GM19238 (cell line): Measurements from ENCODE around the gene NPLOC4.
"Not testable (repeated sequence)": the region's sequence is repeated elsewhere in the genome, so short reads cannot be mapped to it uniquely, and the experiment has no call there.

Source experiments
- DNase-seq: peaks from one replicate; pipeline ENCODE4 v3.0.0; 2011; ENCODE audit warnings: low spot score; ENCODE audit not compliant: insufficient read length

The NPLOC4 gene

DNA sequence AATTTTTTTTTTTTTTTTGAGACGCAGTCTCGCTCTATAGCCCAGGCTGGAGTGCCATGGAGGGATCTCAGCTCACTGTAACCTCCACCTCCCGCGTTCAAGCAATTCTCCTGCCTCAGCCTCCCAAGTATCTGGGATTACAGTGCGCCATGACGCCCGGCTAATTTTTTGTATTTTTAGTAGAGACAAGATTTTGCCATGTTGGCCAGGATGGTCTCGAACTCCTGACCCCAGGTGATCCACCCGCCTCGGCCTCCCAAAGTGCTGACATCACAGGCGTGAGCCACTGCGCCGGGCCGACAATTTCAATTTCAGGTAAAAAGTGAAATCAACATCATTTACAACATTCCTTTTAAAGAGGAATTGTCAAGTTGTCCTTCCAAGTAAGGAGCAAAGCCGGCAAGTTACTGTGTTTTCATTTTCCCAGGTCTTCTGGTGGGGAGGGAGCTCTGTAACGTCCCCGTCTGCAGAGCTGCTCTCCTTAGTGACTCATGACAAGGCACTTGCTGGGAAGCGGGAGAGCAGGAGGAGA, 873 bp downstream of the NPLOC4 start:
- DNase-seq, result no peak

- DNase-seq, result no peak
Measured at GRCh38 chr17:81635431-81635830, 1.5 kb downstream of the NPLOC4 start.

GRCh38 chr17:81631482-81631881, 5.4 kb downstream of the NPLOC4 start:
- DNase-seq, result no peak

- DNase-seq, result no peak
Measured at GRCh38 chr17:81630274-81630673, 6.6 kb downstream of the NPLOC4 start.

DNA sequence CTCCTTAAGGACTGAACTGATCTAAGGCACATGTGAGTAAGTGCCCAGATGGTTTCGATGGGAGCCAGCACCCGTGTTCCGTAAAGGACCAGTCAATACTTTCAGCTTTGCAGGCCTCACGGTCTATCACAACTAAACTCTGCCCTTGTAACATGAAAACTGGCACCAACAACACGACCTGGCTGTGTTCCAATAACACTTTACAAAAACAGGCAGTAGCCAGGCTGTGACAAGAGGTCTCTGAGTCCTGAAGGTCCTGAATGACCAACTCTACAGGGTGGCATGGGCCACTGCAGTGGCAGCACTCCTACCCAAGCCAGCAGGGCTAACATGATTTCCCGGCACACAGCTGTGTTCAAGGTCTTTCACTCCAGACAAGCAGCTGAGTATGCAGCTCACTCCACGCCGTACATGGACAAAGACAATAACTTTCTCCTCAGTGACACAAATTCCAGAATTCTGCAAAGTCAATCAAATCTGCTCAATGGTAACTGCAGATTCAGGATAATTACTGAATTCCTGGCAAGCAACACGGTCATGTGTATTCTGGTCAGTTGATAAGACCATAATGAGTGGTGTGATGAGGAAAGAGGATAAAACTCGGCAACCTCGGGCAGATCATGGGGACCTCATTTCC, 15.3 kb downstream of the NPLOC4 start:
- no peak for DNase-seq

- DNase-seq, result not testable (repeated sequence)
Measured at GRCh38 chr17:81618307-81618706, 18.6 kb downstream of the NPLOC4 start.

GRCh38 chr17:81616877-81617276, 20.0 kb downstream of the NPLOC4 start:
- DNase-seq, result no peak

- no peak for DNase-seq
Measured at GRCh38 chr17:81615401-81615930, 21.4 kb downstream of the NPLOC4 start.

- DNase-seq, result no peak
Measured at GRCh38 chr17:81612172-81612970, 24.5 kb downstream of the NPLOC4 start.

DNA sequence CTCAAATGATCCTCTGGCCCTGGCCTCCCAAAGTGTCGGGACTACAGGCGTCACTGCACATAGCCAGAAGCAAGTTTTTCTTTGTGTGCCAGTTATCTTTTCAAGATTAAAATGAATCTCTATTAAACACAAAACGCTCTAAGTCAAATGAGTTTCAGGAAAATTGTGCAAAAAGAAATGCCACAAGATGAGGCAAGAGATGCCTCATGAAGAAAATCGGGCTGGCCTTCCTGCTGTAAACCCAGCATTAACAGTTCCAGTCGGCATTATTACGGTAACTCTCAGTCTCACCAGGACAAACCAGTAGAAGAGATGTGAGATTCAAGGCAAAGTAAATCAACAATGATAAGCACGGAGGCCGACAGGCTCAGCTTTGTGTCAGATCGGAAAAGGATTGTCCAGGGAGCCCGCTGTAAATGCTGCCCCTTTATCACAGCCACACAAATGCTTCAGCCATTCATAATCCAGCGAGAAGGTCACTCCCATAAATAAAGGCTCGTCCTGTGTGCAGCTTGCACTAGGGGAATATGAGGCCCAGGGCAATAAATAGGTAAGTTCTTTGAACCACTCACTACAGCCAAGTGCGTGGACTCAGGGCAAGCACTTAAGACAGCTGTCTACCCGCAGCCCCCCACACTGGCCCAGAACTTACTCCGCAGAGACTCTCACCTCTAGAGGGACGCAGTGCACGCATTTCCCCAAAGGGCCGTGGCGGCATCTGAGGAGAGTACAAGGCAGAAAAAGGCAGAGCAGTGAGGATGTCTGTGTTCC, 27.2 kb downstream of the NPLOC4 start:
- DNase-seq, result no peak

GRCh38 chr17:81608605-81609004, 28.3 kb downstream of the NPLOC4 start:
- no peak for DNase-seq

GRCh38 chr17:81608082-81608481, 28.8 kb downstream of the NPLOC4 start:
- DNase-seq, result no peak

DNA sequence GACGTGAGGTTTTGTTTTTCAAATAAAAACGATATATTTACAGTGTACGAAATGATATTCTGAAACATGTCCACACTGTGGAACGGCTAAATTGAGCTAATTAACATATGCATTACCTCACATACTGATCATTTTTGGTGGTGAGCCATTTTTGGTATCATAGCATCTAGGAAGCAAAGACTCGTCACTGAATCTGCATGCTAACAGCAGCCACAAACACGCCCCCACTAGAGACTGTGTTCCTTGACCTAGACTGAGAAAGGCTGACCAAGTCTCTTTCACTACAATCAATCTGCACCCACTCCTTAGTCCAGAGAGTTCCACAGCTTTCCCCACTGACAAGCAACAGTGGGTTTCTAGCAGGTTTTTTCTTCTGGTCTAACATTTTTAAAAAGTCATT, 29.5 kb downstream of the NPLOC4 start:
- DNase-seq, result no peak

GRCh38 chr17:81603846-81604610, 32.9 kb downstream of the NPLOC4 start:
- no peak for DNase-seq

DNA sequence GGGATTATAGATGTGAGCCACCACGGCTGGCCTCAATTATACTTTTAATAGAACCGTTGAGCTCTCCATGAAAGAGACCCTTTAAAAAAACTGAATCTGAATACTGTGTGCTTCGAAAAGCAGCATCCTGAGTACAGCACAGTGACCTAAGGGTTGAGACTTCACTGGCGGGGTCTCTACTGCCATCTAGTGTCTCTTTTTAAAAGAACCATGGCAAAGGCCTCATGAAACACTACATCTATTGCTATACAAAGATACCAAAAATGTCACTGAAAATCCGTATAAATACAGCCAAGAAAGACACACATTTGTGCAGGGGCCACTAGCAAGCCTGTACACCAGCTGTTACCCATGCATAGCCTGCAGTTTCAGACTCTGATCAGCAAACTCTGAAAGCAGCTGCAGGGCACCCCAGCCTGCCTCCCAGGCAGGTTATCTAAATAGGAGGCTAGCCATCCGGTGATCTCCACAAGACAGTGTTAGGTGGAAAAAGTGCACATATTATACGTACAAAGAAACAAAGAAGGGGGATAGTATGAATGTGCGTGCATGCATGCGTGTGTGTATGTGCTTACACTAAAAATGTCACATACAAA, 35.3 kb downstream of the NPLOC4 start:
- DNase-seq, result peak; percentile 47

DNA sequence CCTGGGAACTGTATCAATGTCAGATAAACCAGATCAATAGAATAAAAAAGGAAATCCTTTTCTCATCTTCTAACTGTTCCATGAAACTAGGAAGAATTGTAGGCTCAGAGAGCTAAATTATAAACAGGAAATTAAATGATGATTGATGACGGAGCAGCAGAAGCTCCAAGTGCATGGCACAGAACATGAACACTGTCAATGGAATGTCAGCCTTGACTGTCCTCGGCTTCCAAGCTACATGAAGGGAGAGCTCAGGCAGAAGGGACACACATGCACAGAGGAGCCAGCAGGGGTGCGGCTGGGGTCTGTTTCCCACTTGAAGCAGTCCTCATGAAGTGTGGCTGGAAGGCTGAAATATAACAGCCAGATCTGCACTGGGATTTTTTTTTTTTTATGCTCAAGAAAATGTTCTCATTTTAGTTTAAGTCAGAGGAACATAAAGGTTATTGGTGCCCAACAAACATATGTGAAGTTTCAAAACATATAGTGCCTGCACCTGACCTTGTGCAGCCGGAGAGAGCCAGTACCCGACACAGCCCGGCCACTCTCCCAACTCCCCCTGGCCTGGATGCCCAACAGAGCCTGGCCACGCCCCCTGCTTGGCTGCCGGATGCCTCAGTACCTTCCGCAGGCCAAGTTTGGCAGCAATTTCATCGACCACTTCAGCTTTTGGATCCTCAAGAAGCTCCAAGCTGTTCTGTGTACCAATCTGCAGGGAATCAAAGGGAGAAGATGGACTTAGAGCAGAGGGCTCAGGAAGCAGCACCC, 37.0 kb downstream of the NPLOC4 start:
- no peak for DNase-seq

GRCh38 chr17:81593105-81593871, 43.6 kb downstream of the NPLOC4 start:
- DNase-seq, result no peak

- no peak for DNase-seq
Measured at GRCh38 chr17:81591971-81592370, 44.9 kb downstream of the NPLOC4 start.

- no peak for DNase-seq
Measured at GRCh38 chr17:81590121-81590520, 46.8 kb downstream of the NPLOC4 start.
